ENCODE results near the gene CCDC92. TPM values are rescaled to one million over a fixed set of nuclear protein-coding genes. Genes with fewer than 3 reads are reported as not detected.

The CCDC92 gene
- total RNA-seq, 1 donor from 2014 or later = 74.7 TPM

GRCh38 chr12:124000111-124000510 lies 27.5 kb upstream of the CCDC92 start:
- Mint-ChIP-seq H3K27ac (ENCODE audit: unreplicated experiment) (no peak overlapping the region), H3K4me1 (ENCODE audit: low read depth) (peaks cover 15% of the 10 kb centered on the region), H3K27me3 (ENCODE audit: low read depth) (no peaks in the 10 kb centered on the region), H3K9me3 (ENCODE audit: low read depth) (no peaks in the 10 kb centered on the region), H3K36me3 (ENCODE audit: low read depth) (peaks cover 8% of the 10 kb centered on the region), H3K4me3 (ENCODE audit: unreplicated experiment) (no peak overlapping the region)
- DNase-seq (ENCODE audit: low spot score) = no peak
- TF ChIP-seq CTCF (IDR thresholded peaks at IDR 0.05) = no peak

- no peak for TF ChIP-seq CTCF (IDR thresholded peaks at IDR 0.05)
- peaks cover 22% of the 10 kb centered on the region for H3K4me1 Mint-ChIP-seq (ENCODE audit: low read depth)
- H3K4me3 Mint-ChIP-seq (ENCODE audit: unreplicated experiment) = no peak overlapping the region
- H3K27ac Mint-ChIP-seq (ENCODE audit: unreplicated experiment) = no peak overlapping the region
- no peaks in the 10 kb centered on the region for H3K9me3 Mint-ChIP-seq (ENCODE audit: low read depth)
- H3K36me3 Mint-ChIP-seq (ENCODE audit: low read depth) = peaks cover 8% of the 10 kb centered on the region
- no peaks in the 10 kb centered on the region for H3K27me3 Mint-ChIP-seq (ENCODE audit: low read depth)
- DNase-seq (ENCODE audit: low spot score) = no peak
Measured at GRCh38 chr12:123998991-123999359, 26.3 kb upstream of the CCDC92 start.

DNA sequence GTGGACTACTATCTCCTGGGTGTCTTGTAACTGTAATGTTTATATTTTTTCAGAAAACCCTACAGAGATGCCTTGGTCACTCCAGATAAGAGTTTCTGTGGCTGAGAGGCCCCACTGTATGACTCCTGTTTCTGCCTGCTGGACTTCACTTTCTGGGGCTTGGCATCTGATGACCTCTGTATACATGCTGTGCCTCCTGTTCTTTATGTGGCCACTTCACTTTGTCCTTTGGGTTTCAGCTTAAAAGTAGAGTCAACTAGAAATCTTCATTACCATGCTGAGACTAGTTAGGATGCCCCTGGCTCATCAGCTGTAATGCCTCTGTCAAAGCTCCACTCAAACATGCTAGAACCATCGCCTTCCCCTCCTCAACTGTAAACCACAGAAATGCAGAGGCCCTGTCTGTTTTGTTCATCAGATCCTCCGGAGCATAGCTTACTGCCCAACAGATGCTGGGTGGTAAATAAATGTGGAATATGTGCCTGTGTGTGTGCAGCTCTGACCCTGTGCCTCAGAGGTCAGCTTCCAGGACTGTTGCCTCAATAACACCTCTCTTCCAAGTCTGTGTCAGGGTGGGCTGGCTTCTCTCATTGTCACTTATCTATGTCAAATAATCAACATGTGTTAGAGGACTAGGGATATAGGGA lies 25.8 kb upstream of the CCDC92 start:
- H3K4me1 Mint-ChIP-seq (ENCODE audit: low read depth) = peaks cover 27% of the 10 kb centered on the region
- peaks cover 11% of the 10 kb centered on the region for H3K36me3 Mint-ChIP-seq (ENCODE audit: low read depth)
- no peak for DNase-seq (ENCODE audit: low spot score)
- TF ChIP-seq CTCF (IDR thresholded peaks at IDR 0.05) = no peak
- no peaks in the 10 kb centered on the region for H3K9me3 Mint-ChIP-seq (ENCODE audit: low read depth)
- H3K27me3 Mint-ChIP-seq (ENCODE audit: low read depth) = no peaks in the 10 kb centered on the region
- no peak overlapping the region for H3K27ac Mint-ChIP-seq (ENCODE audit: unreplicated experiment)
- H3K4me3 Mint-ChIP-seq (ENCODE audit: unreplicated experiment) = no peak overlapping the region

- no peak overlapping the region for H3K27ac Mint-ChIP-seq (ENCODE audit: unreplicated experiment)
- H3K9me3 Mint-ChIP-seq (ENCODE audit: low read depth) = no peaks in the 10 kb centered on the region
- no peaks in the 10 kb centered on the region for H3K27me3 Mint-ChIP-seq (ENCODE audit: low read depth)
- H3K4me1 Mint-ChIP-seq (ENCODE audit: low read depth) = peaks cover 28% of the 10 kb centered on the region
- no peak overlapping the region for H3K4me3 Mint-ChIP-seq (ENCODE audit: unreplicated experiment)
- H3K36me3 Mint-ChIP-seq (ENCODE audit: low read depth) = peaks cover 12% of the 10 kb centered on the region
- no peak for DNase-seq (ENCODE audit: low spot score)
- TF ChIP-seq CTCF (IDR thresholded peaks at IDR 0.05) = no peak
Measured at GRCh38 chr12:123997908-123998307, 25.3 kb upstream of the CCDC92 start.

DNA sequence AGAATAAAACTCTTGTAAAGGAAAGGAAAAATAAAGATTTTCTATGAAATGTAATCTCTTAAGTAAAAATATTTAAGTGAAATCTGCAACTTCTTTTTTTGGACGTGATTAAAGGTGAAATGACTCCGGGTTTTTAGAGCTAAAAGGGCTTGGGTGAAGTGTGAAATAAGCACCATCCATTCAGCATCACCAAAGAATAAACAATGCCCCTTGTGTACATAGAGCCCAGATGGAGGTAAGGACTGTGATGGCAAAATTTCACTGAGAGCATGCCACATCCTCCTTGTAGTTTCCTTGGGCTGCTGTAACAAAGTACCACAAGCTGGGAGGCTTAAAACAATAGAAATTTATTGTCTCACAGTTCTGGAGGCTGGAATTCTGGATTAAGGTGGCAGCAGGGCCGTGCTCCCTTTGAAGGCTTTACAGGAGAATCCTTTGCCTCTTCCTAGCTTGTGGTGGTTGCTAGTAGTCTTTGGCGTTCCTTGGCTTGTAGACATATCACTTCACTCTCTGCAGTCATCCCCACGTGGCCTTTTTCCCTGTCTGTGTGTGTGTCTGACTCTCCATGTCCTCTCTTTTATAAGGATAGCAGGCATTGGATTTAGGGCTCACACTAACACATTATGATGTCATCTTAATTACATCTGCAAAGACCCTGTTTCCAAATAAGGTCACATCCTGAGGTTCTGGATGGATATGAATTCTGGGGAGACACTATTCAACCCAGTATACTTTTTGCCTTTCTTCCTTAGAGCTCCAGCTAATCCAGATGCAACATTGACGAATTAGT lies 24.6 kb upstream of the CCDC92 start:
- Mint-ChIP-seq H3K27me3 (ENCODE audit: low read depth) (no peaks in the 10 kb centered on the region), H3K36me3 (ENCODE audit: low read depth) (peaks cover 14% of the 10 kb centered on the region), H3K9me3 (ENCODE audit: low read depth) (no peaks in the 10 kb centered on the region), H3K4me3 (ENCODE audit: unreplicated experiment) (no peak overlapping the region), H3K4me1 (ENCODE audit: low read depth) (peaks cover 28% of the 10 kb centered on the region), H3K27ac (ENCODE audit: unreplicated experiment) (no peak overlapping the region)
- TF ChIP-seq CTCF (IDR thresholded peaks at IDR 0.05) = no peak
- DNase-seq (ENCODE audit: low spot score) = no peak
